ENCODE measurements around the gene CERS4.

DNA sequence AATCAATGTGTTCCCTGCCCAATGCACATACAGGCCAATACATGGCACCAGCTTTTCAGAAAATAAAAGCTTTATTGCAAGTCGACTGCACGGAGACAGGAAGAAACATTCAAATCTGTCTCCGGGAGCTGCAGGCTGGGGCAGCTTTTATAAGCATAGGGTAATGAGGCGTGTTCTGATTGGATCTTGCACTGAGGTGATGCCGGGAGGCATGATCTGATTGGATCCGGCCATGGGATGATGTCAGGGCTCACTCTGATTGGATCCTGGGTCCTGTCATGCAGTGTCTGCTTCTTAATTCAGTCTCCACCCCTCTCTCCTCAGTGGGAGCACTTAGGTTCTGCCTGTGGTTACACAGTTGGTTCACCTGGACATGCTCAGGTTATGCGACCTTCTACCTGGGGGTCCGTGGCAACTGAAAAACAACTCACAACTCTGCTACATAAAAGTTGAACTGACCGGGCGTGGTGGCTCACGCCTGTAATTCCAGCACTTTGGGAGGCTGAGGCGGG, 48.0 kb upstream of the CERS4 start:
- TF ChIP-seq, protein P1, sequence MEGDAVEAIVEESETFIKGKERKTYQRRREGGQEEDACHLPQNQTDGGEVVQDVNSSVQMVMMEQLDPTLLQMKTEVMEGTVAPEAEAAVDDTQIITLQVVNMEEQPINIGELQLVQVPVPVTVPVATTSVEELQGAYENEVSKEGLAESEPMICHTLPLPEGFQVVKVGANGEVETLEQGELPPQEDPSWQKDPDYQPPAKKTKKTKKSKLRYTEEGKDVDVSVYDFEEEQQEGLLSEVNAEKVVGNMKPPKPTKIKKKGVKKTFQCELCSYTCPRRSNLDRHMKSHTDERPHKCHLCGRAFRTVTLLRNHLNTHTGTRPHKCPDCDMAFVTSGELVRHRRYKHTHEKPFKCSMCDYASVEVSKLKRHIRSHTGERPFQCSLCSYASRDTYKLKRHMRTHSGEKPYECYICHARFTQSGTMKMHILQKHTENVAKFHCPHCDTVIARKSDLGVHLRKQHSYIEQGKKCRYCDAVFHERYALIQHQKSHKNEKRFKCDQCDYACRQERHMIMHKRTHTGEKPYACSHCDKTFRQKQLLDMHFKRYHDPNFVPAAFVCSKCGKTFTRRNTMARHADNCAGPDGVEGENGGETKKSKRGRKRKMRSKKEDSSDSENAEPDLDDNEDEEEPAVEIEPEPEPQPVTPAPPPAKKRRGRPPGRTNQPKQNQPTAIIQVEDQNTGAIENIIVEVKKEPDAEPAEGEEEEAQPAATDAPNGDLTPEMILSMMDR (IDR thresholded peaks at IDR 0.05): no peak
- TF ChIP-seq POLR2AphosphoS5 (IDR thresholded peaks at IDR 0.05): no peak
